GM12891 (cell line): Measurements from ENCODE around the gene FAM50B.

Source experiments
- POLR2A ChIP-seq: IDR thresholded peaks from 2 replicates; pipeline ENCODE4 v1.6.1; 2011; ENCODE audit warnings: low read depth, low read length, control low read depth
- POLR2AphosphoS5 ChIP-seq: IDR thresholded peaks from 2 replicates; pipeline ENCODE4 v1.6.1; 2011; ENCODE audit warnings: low read depth, low read length, control low read depth
- SPI1 ChIP-seq: IDR thresholded peaks from 2 replicates; pipeline ENCODE4 v1.6.1; 2011; ENCODE audit warnings: low read depth, low read length, control low read depth
- TAF1 ChIP-seq: IDR thresholded peaks from 2 replicates; pipeline ENCODE4 v1.6.1; 2011; ENCODE audit warnings: low read depth, low read length, control low read depth

GRCh38 chr6:3850451-3851203, 1.5 kb downstream of the FAM50B start:
- no peak for TF ChIP-seq POLR2A
- no peak for TF ChIP-seq POLR2AphosphoS5
- no peak for TF ChIP-seq TAF1
- no peak for TF ChIP-seq SPI1
